Stimulated activated CD4-positive, alpha-beta T cell treated with anti-CD3 and anti-CD28 coated beads, Interleukin-1b, Interleukin-23, amount 100 ng/mL, for 4 hours (primary cell): ENCODE results near the gene LANCL3.
"Not testable (repeated sequence)": the region's sequence is repeated elsewhere in the genome, so short reads cannot be mapped to it uniquely, and the experiment has no call there.

Experiments
- DNase-seq, 2 donors: peaks; one replicate each; pipeline ENCODE4 v3.0.0-alpha.2; 2020; ENCODE audit warnings: low read depth in 2 of 2

The LANCL3 gene

GRCh38 chrX:37613933-37614332, 42.5 kb downstream of the LANCL3 start:
- no peak for DNase-seq

- no peak for DNase-seq
Observed at GRCh38 chrX:37627602-37628001, 56.1 kb downstream of the LANCL3 start.

- no peak for DNase-seq
Observed at GRCh38 chrX:37638047-37638446, 66.6 kb downstream of the LANCL3 start.

- DNase-seq: no peak
Observed at GRCh38 chrX:37640142-37640541, 68.7 kb downstream of the LANCL3 start.

GRCh38 chrX:37641859-37642258, 70.4 kb downstream of the LANCL3 start:
- no peak for DNase-seq

- DNase-seq: no peak
Observed at GRCh38 chrX:37644381-37645305, 73.2 kb downstream of the LANCL3 start.

GRCh38 chrX:37646254-37646653, 74.8 kb downstream of the LANCL3 start:
- DNase-seq: no peak

- not testable (repeated sequence) for DNase-seq
Observed at GRCh38 chrX:37650879-37651278, 79.4 kb downstream of the LANCL3 start.

- no peak for DNase-seq
Observed at GRCh38 chrX:37651921-37652452, 80.5 kb downstream of the LANCL3 start.

GRCh38 chrX:37652589-37653231, 81.2 kb downstream of the LANCL3 start:
- DNase-seq: no peak

GRCh38 chrX:37653397-37654085, 82.1 kb downstream of the LANCL3 start:
- no peak for DNase-seq

- DNase-seq: no peak
Observed at GRCh38 chrX:37658343-37659030, 87.0 kb downstream of the LANCL3 start.

GRCh38 chrX:37659047-37659446, 87.6 kb downstream of the LANCL3 start:
- no peak for DNase-seq

- DNase-seq: no peak
Observed at GRCh38 chrX:37662181-37662580, 90.7 kb downstream of the LANCL3 start.

- DNase-seq: no peak
Observed at GRCh38 chrX:37666516-37666915, 95.1 kb downstream of the LANCL3 start.

- no peak for DNase-seq
Observed at GRCh38 chrX:37667141-37667540, 95.7 kb downstream of the LANCL3 start.

GRCh38 chrX:37672563-37672962, 101.1 kb downstream of the LANCL3 start:
- DNase-seq: no peak

- DNase-seq: no peak
Observed at GRCh38 chrX:37676811-37677210, 105.3 kb downstream of the LANCL3 start.

- no peak for DNase-seq
Observed at GRCh38 chrX:37677243-37677642, 105.8 kb downstream of the LANCL3 start.

- no peak for DNase-seq
Observed at GRCh38 chrX:37677765-37678164, 106.3 kb downstream of the LANCL3 start.

- no peak for DNase-seq
Observed at GRCh38 chrX:37678574-37678973, 107.1 kb downstream of the LANCL3 start.

- DNase-seq: no peak
Observed at GRCh38 chrX:37679230-37679629, 107.8 kb downstream of the LANCL3 start.
